Brain microvascular endothelial cell (primary cell): Measurements from ENCODE around the gene EIF3F.

Experiments used
- DNase-seq: peaks from one replicate; pipeline ENCODE4 v3.0.0-alpha.2; 2020
- H3K27ac ChIP-seq: fragments of 250-450 bp; sonication (Bioruptor Pico); 2 replicates; pipeline ENCODE4 v1.5.1; 2020; ENCODE audit warnings: mild to moderate bottlenecking, moderate library complexity
- H3K27me3 ChIP-seq: fragments of 250-450 bp; sonication (Bioruptor Pico); replicated peaks from 2 replicates; pipeline ENCODE4 v1.5.1; 2020; ENCODE audit warnings: mild to moderate bottlenecking
- H3K36me3 ChIP-seq: fragments of 250-450 bp; sonication (Bioruptor Pico); replicated peaks from 2 replicates; pipeline ENCODE4 v1.5.1; 2020; ENCODE audit warnings: mild to moderate bottlenecking
- H3K4me3 ChIP-seq: 2 replicates; pipeline ENCODE4 v1.5.1; 2011; ENCODE audit warnings: low read depth, mild to moderate bottlenecking, control low read depth, low read length, moderate library complexity
- in situ Hi-C: cut with HindIII; loops from 2 replicates; pipeline ENCODE4 v1.10.0; 2017; ENCODE audit warnings: low sequenced_read_pairs, low pct_ligation_motif_present
- TF ChIP-seq, protein P1 (sequence below): IDR thresholded peaks from 2 replicates; pipeline ENCODE4 v1.5.1; 2011; ENCODE audit warnings: low read depth, mild to moderate bottlenecking, moderate library complexity, low read length, control low read depth, inconsistent platforms; ENCODE audit errors: missing control alignments

Gene EIF3F

GRCh38 chr11:8019314-8020243, 32.4 kb downstream of the EIF3F start:
- H3K27me3 ChIP-seq = peaks cover 2% of the 10 kb centered on the region
- TF ChIP-seq, protein P1, sequence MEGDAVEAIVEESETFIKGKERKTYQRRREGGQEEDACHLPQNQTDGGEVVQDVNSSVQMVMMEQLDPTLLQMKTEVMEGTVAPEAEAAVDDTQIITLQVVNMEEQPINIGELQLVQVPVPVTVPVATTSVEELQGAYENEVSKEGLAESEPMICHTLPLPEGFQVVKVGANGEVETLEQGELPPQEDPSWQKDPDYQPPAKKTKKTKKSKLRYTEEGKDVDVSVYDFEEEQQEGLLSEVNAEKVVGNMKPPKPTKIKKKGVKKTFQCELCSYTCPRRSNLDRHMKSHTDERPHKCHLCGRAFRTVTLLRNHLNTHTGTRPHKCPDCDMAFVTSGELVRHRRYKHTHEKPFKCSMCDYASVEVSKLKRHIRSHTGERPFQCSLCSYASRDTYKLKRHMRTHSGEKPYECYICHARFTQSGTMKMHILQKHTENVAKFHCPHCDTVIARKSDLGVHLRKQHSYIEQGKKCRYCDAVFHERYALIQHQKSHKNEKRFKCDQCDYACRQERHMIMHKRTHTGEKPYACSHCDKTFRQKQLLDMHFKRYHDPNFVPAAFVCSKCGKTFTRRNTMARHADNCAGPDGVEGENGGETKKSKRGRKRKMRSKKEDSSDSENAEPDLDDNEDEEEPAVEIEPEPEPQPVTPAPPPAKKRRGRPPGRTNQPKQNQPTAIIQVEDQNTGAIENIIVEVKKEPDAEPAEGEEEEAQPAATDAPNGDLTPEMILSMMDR = no peak
- no peaks in the 10 kb centered on the region for H3K36me3 ChIP-seq
- in situ Hi-C loops = no loop called here
- no peak for DNase-seq
- no peak overlapping the region for H3K27ac ChIP-seq
- H3K4me3 ChIP-seq = peak overlapping the region; percentile 62

DNA sequence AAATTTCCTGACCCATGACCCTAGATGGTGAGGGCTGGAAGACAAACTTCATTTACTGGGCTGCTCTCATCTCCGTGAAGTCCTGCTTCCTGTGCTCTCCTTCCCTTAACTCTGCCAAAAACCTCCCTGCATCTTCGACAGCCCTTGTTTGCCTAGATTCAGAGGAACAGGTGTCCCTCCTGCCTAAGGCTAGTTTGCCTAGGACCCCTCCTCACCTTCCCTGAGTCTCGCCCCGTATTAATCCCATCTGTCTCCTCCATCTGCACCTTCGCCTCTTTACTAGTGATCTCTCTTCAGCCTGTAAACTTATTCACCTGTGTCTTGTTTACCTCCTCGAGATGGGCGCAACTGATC, 33.1 kb downstream of the EIF3F start:
- Histone ChIP-seq H3K4me3 (peak overlapping the region; percentile 62), H3K27me3 (peaks cover 2% of the 10 kb centered on the region), H3K27ac (no peak overlapping the region), H3K36me3 (no peaks in the 10 kb centered on the region)
- TF ChIP-seq, protein P1 = no peak
- in situ Hi-C loops = no loop called here
- DNase-seq = no peak

DNA sequence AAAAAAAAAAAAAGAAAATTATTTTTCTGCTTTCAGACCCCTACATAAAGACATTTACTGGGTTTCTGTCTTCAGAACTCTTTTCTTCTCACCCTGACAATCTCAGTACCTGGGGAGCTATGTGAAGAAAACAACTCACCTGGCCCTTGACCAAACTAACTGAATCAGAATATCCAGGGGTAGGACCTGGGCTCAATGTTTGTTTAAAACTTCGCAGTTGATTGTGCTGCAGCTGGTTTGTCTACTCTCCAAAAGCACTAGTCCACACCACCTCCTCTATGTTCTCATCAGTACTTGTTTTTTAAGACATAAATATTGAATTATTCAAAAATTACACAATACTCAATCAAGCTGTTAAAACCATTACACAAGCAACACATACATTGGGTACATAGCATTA, 34.8 kb downstream of the EIF3F start:
- H3K36me3 ChIP-seq = no peaks in the 10 kb centered on the region
- in situ Hi-C loops = no loop called here
- TF ChIP-seq, protein P1 = no peak
- DNase-seq = no peak
- H3K27me3 ChIP-seq = peaks cover 2% of the 10 kb centered on the region
- H3K27ac ChIP-seq = no peak overlapping the region
- no peak overlapping the region for H3K4me3 ChIP-seq

DNA sequence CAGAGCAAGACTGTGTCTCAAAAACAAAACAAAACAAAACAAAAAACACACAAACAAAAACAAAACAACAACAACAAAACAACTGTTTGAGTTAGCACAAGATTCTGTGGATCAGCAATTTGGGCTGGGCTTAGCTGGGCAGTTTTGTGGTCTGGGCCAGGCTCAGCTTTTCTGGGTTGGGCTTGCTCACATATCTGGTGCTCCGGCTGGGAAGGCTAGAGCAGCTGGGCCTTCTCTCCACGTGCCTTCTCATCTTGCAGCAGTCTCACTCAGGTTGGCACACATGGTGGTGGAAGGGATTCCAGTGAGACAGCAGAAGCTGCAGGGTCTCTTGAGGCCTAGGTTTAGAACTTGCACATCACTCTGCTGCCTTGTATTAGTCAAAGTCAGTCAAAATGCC, 35.7 kb downstream of the EIF3F start:
- no peaks in the 10 kb centered on the region for H3K27me3 ChIP-seq
- H3K36me3 ChIP-seq = no peaks in the 10 kb centered on the region
- TF ChIP-seq, protein P1 = no peak
- in situ Hi-C loops = no loop called here
- no peak overlapping the region for H3K27ac ChIP-seq
- H3K4me3 ChIP-seq = no peak overlapping the region
- DNase-seq = no peak

GRCh38 chr11:8023831-8024555, 36.9 kb downstream of the EIF3F start:
- Histone ChIP-seq H3K36me3 (no peaks in the 10 kb centered on the region), H3K27ac (no peak overlapping the region), H3K4me3 (no peak overlapping the region), H3K27me3 (no peaks in the 10 kb centered on the region)
- no peak for DNase-seq
- TF ChIP-seq, protein P1 = no peak
- in situ Hi-C loops = no loop called here
